T-cell (primary cell): ENCODE results near the gene STX8. TPM values are rescaled to one million over a fixed set of nuclear protein-coding genes. Genes with fewer than 3 reads are reported as not detected.
"Not testable (repeated sequence)": the region's sequence is repeated elsewhere in the genome, so short reads cannot be mapped to it uniquely, and the experiment has no call there.

ENCODE experiments used
- ATAC-seq, 4 experiments: fragments of 200-7000 bp in 3 of 4; fragments of 150-1000 bp in 1 of 4; cut with Tn5 transposase; replicated peaks in 1 of 4; 1 replicate in 3 of 4; 2 replicates in 1 of 4; pipeline ENCODE4 v1.10.0; 2021; ENCODE audit warnings: moderate library complexity in 3 of 4, mild to moderate bottlenecking in 2 of 4, moderate number of reproducible peaks in 1 of 4
- CTCF ChIA-PET, 2 donors: fragments of 300-600 bp; sonication (Branson Sonifier 250); formaldehyde crosslinking; loops; one replicate each; lab custom pipeline; 2022; ENCODE audit warnings: antibody characterized with exemption in 2 of 2; lab: Charles Lee
- POLR2A ChIA-PET, 2 donors: fragments of 300-600 bp; sonication (Branson Sonifier 250); formaldehyde crosslinking; loops; one replicate each; lab custom pipeline; 2022; ENCODE audit warnings: antibody characterized with exemption in 2 of 2; lab: Charles Lee
- DNase-seq, 35 experiments: peaks; one replicate each; pipeline versions ENCODE4 v3.0.0 to v3.0.0-alpha.2; 2013 to 2023
- H3K27ac ChIP-seq: one replicate; pipeline ENCODE4 v1.5.1; 2013; ENCODE audit warnings: low read length
- H3K27me3 ChIP-seq, 2 experiments: replicated peaks in 1 of 2; 1 replicate in 1 of 2; 2 replicates in 1 of 2; pipeline versions ENCODE4 v1.6.1 to v1.7.0; 2013; ENCODE audit warnings: low read length in 1 of 2, mixed read lengths in 1 of 2; ENCODE audit not compliant: control insufficient read depth in 2 of 2, insufficient read depth in 2 of 2; ENCODE audit errors: extremely low read depth in 1 of 2
- H3K36me3 ChIP-seq, 2 donors: 1 replicate in 1 of 2; 2 replicates in 1 of 2; pipeline versions ENCODE4 v1.6.1 to v1.7.0; 2013; ENCODE audit warnings: low read length in 1 of 2; ENCODE audit not compliant: control insufficient read depth in 2 of 2, insufficient read depth in 1 of 2; ENCODE audit errors: extremely low read depth in 1 of 2
- H3K4me1 ChIP-seq, 2 experiments: 1 replicate in 1 of 2; 2 replicates in 1 of 2; pipeline versions ENCODE4 v1.6.1 to v1.7.0; 2013; ENCODE audit warnings: low read length in 2 of 2, mixed read lengths in 1 of 2; ENCODE audit not compliant: insufficient read depth in 2 of 2, control insufficient read depth in 1 of 2; ENCODE audit errors: extremely low read depth in 1 of 2
- H3K4me3 ChIP-seq, 2 donors: 1 replicate in 1 of 2; 2 replicates in 1 of 2; pipeline versions ENCODE4 v1.5.1 to v1.7.0; 2013; ENCODE audit warnings: mild to moderate bottlenecking in 2 of 2, low read length in 1 of 2, moderate library complexity in 1 of 2; ENCODE audit not compliant: control insufficient read depth in 1 of 2; ENCODE audit errors: extremely low read depth in 1 of 2
- H3K9me3 ChIP-seq: 2 replicates; pipeline ENCODE4 v1.7.0; 2013
- H3K27ac Mint-ChIP-seq, 2 donors: one replicate each; pipeline ENCODE4 v1.8.0; 2020 to 2021; ENCODE audit warnings: mild to moderate bottlenecking in 2 of 2, mixed read lengths in 2 of 2
- H3K27me3 Mint-ChIP-seq, 2 donors: one replicate each; pipeline ENCODE4 v1.8.0; 2021 to 2022; ENCODE audit warnings: mixed read lengths in 2 of 2
- H3K36me3 Mint-ChIP-seq: one replicate; pipeline ENCODE4 v1.8.0; 2021; ENCODE audit warnings: mixed read lengths
- H3K4me1 Mint-ChIP-seq, 3 donors: one replicate each; pipeline ENCODE4 v1.8.0; 2020 to 2022; ENCODE audit warnings: mixed read lengths in 3 of 3, mild to moderate bottlenecking in 1 of 3
- H3K4me3 Mint-ChIP-seq, 3 donors: one replicate each; pipeline ENCODE4 v1.8.0; 2020 to 2022; ENCODE audit warnings: mild to moderate bottlenecking in 3 of 3, mixed read lengths in 3 of 3, moderate library complexity in 3 of 3
- H3K9me3 Mint-ChIP-seq, 3 donors: one replicate each; pipeline ENCODE4 v1.8.0; 2020 to 2022; ENCODE audit warnings: mixed read lengths in 3 of 3
- WGBS: methylation state at CpG from one replicate; pipeline ENCODE4 v1.1.5; 2013; ENCODE audit warnings: missing lambda C conversion rate; ENCODE audit not compliant: insufficient coverage; 5-methylcytosine and 5-hydroxymethylcytosine counted together
- total RNA-seq, 35 experiments: library from RNA in 6 of 35; stranded (reverse) in 6 of 35; fragments of 120-200 nt in 1 of 35; gene quantifications; one replicate each; pipeline versions ENCODE4 v1.2.1 to v1.2.4 and lab custom pipeline; 2013 to 2026

Gene STX8
- total RNA-seq, 5 donors from 2014 or later (not counting 1 experiment from before 2014, with no cell fraction given), result 34.1 to 65.2 (median 57.8) TPM

DNA sequence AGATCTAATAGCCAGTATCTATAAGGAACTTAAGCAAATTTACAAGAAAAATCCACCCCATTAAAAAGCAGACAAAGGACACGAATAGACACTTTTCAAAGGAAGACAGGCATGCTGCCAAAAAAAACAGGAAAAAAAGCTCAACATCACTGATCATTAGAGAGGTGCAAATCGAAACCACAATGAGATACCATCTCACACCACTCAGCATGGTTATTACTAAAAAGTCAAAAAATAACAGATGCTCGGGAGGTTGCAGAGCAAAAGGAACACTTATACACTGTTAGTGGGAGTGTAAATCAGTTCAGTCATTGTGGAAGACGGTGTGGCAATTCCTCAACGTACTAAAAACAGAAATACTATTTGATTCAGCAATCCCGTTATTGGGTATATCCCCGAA, 9.6 kb downstream of the STX8 start:
- CTCF ChIA-PET, result interaction anchor here in 1 of 2 donors (0.8 to 0.9 kb wide), 2 partner anchors 11 kb away, joined by 3 read pairs; no protein-coding TSS in a partner anchor
- POLR2A ChIA-PET, result no interaction called here
- H3K4me1 Mint-ChIP-seq, result peaks cover 42 to 50% (median 47%) of the 10 kb centered on the region in 3 donors
- peak overlapping the region; percentile 84 to 88 for H3K27ac Mint-ChIP-seq
- peak overlapping the region; percentile 59 to 71 (median 59) for H3K4me3 Mint-ChIP-seq
- Histone ChIP-seq H3K36me3 (peaks cover 6 to 13% of the 10 kb centered on the region in 2 donors), H3K27me3 (no peaks in the 10 kb centered on the region), H3K9me3 (no peaks in the 10 kb centered on the region), H3K4me3 (peak overlapping the region in 1 of 2 donors; percentile 24), H3K4me1 (peaks cover 0 to 11% of the 10 kb centered on the region in 2 experiments), H3K27ac (peak overlapping the region; percentile 41)
- no peaks in the 10 kb centered on the region for H3K9me3 Mint-ChIP-seq
- peaks cover 53% of the 10 kb centered on the region for H3K36me3 Mint-ChIP-seq
- no peaks in the 10 kb centered on the region for H3K27me3 Mint-ChIP-seq
- WGBS, result 42% methylated on average over 3 of the region's 7 CpGs
- ATAC-seq, result peak in 3 of 4 experiments; percentile 40 to 60 (median 55)
- DNase-seq, result peak in 1 of 35 experiments; percentile 41

DNA sequence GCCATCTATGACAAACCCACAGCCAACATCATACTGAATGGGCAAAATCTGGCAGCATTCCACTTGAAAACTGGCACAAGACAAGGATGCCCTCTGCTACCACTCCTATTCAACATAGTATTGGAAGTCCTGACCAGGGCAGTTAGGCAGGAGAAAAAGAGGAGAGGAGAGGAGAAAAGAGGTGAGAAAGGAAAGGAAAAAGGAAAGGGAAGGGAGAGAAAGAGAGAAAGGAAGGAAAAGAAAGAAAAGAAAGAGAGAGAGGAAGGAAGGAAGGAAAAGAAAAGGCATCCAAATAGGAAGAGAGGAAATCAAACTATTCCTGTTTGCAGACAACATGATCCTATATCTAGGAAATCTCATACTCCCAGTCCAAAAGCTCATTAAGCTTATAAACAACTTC, 11.5 kb downstream of the STX8 start:
- DNase-seq (no peak), ATAC-seq (no peak)
- Histone ChIP-seq H3K36me3 (peaks cover 6 to 10% of the 10 kb centered on the region in 2 donors), H3K9me3 (no peaks in the 10 kb centered on the region), H3K27me3 (no peaks in the 10 kb centered on the region), H3K4me3 (no peak overlapping the region), H3K27ac (no peak overlapping the region), H3K4me1 (peaks cover 0 to 11% of the 10 kb centered on the region in 2 experiments)
- POLR2A ChIA-PET, result no interaction called here
- CTCF ChIA-PET, result no interaction called here
- no peaks in the 10 kb centered on the region for H3K27me3 Mint-ChIP-seq
- peaks cover 39 to 53% (median 46%) of the 10 kb centered on the region in 3 donors for H3K4me1 Mint-ChIP-seq
- peak overlapping the region; percentile 5 to 29 for H3K27ac Mint-ChIP-seq
- H3K9me3 Mint-ChIP-seq, result no peaks in the 10 kb centered on the region
- H3K4me3 Mint-ChIP-seq, result no peak overlapping the region
- H3K36me3 Mint-ChIP-seq, result peaks cover 44% of the 10 kb centered on the region

DNA sequence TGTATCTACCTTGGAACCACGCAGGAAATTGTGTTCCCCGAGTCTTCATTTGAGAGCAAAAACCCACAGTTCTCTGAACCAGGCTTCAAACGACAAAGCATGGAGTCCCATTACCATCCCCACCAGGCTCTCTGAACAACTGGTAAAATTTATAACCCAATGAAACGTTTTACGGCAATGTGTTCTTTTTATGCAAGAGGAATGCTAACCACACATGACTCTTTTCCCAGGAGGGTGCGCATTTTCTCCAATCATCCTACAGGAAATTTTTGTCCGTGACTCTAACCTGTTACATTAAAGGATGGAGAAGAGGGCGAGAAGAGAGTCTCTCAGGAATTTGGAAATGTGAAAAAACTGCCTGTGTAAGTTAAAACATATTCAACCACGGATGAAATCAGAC, 17.8 kb downstream of the STX8 start:
- Mint-ChIP-seq H3K36me3 (peaks cover 27% of the 10 kb centered on the region), H3K27ac (no peak overlapping the region), H3K27me3 (no peaks in the 10 kb centered on the region), H3K9me3 (no peaks in the 10 kb centered on the region), H3K4me1 (peaks cover 7 to 27% (median 14%) of the 10 kb centered on the region in 3 donors), H3K4me3 (no peak overlapping the region)
- ATAC-seq (no peak), DNase-seq (no peak)
- CTCF ChIA-PET, result no interaction called here
- WGBS, result 69% methylated on average over 3 of the region's 9 CpGs
- Histone ChIP-seq H3K9me3 (no peaks in the 10 kb centered on the region), H3K36me3 (peaks cover 3 to 17% of the 10 kb centered on the region in 2 donors), H3K4me3 (no peak overlapping the region), H3K27me3 (no peaks in the 10 kb centered on the region), H3K27ac (no peak overlapping the region), H3K4me1 (no peaks in the 10 kb centered on the region)
- POLR2A ChIA-PET, result no interaction called here

DNA sequence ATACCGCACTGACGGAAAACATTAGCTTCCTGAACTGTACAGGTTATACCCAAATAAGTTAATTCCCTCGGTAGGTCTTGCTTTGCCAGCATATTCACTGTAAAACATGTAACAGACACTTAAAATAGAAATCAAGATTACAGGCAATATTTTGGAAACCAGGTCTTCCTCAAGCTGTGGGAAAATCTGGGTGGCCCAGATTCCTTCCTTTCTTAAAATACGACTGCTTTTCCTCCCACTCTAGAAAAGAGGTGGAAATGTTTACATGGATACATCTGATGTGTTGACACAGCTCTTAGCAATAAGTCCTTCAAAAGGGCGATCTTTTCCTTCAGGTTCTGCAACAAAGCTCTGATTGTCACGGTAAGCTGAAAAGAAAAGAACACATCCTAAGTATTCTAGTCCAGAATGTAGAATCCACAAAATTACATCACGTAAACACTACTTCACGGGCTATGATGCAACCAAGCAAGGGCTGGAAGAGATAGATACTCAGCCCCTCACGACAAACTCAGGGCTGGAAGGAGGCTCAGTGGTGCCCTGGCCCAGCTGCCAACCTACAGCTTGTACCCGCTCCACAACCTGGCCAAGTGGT, 18.4 kb downstream of the STX8 start:
- H3K27me3 ChIP-seq, result no peaks in the 10 kb centered on the region
- peaks cover 3 to 17% of the 10 kb centered on the region in 2 donors for H3K36me3 ChIP-seq
- Mint-ChIP-seq H3K4me3 (no peak overlapping the region), H3K36me3 (peaks cover 21% of the 10 kb centered on the region), H3K27me3 (no peaks in the 10 kb centered on the region), H3K27ac (no peak overlapping the region), H3K9me3 (no peaks in the 10 kb centered on the region), H3K4me1 (peaks cover 3 to 22% (median 8%) of the 10 kb centered on the region in 3 donors)
- ATAC-seq (no peak), DNase-seq (no peak)
- H3K4me3 ChIP-seq, result no peak overlapping the region
- H3K4me1 ChIP-seq, result no peaks in the 10 kb centered on the region
- ChIA-PET CTCF (no interaction called here), POLR2A (no interaction called here)
- WGBS, result 94% methylated on average over 8 of the region's 10 CpGs
- no peaks in the 10 kb centered on the region for H3K9me3 ChIP-seq
- H3K27ac ChIP-seq, result no peak overlapping the region

DNA sequence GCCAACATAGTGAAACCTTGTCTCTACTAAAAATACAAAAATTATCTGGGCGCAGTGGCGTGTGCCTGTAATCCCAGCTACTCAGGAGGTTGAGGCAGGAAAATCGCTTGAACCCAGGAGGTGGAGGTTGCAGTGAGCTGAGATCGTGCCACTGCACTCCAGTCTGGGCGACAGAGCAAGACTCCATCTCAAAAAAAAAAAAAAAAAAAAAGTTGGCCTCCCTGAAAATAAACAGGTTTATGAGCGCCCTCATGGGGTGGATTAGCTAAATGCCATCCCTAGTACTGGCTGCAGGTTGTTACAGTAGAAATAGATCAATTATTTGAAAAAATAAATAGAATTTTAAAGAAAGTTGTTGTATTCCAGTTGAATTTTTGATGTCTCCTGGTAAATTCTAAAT, 20.9 kb downstream of the STX8 start:
- no CpG with 5 or more reads among the region's 6 CpGs for WGBS
- H3K4me1 ChIP-seq, H3K9me3 Mint-ChIP-seq, H3K27me3 ChIP-seq, ATAC-seq, H3K4me3 ChIP-seq, H3K27ac Mint-ChIP-seq, H3K27me3 Mint-ChIP-seq, POLR2A ChIA-PET, H3K27ac ChIP-seq, H3K9me3 ChIP-seq, H3K4me3 Mint-ChIP-seq: not testable (repeated sequence)
- peaks cover 3 to 17% of the 10 kb centered on the region in 2 donors for H3K36me3 ChIP-seq
- DNase-seq, result peak in 29 of 35 experiments; percentile 6 to 57 (median 29)
- H3K36me3 Mint-ChIP-seq, result peaks cover 25% of the 10 kb centered on the region
- H3K4me1 Mint-ChIP-seq, result peaks cover 3 to 11% (median 4%) of the 10 kb centered on the region in 3 donors
- CTCF ChIA-PET, result interaction anchor here (0.6 to 0.7 kb wide), 6 partner anchors 11 to 1346 kb away, joined by 3 to 9 read pairs (median 4); no protein-coding TSS in a partner anchor

DNA sequence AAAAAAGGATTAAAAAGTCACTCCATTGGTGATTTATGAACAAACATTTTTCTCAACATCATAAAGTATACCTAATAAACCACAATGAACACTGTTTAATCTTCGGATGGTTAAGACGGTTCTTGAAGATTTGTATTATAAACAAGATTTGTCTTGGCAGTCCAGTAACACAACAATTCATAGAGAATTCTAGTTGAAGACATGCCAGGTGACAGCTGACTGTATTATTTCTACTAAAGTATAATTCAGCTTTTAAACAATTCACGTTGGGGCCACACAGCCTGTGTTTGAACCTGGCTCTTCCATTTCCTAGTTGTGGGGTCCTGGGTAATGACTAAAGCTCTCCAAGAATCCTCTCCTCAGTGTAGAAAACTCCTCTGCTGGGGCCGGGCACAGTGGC, 22.0 kb downstream of the STX8 start:
- ATAC-seq (no peak), DNase-seq (no peak)
- Histone ChIP-seq H3K9me3 (no peaks in the 10 kb centered on the region), H3K4me1 (no peaks in the 10 kb centered on the region), H3K4me3 (no peak overlapping the region), H3K27me3 (no peaks in the 10 kb centered on the region), H3K36me3 (peaks cover 3 to 22% of the 10 kb centered on the region in 2 donors), H3K27ac (no peak overlapping the region)
- no peaks in the 10 kb centered on the region for H3K27me3 Mint-ChIP-seq
- no peak overlapping the region for H3K27ac Mint-ChIP-seq
- H3K9me3 Mint-ChIP-seq, result no peaks in the 10 kb centered on the region
- ChIA-PET POLR2A (no interaction called here), CTCF (no interaction called here)
- H3K4me3 Mint-ChIP-seq, result no peak overlapping the region
- H3K36me3 Mint-ChIP-seq, result peaks cover 28% of the 10 kb centered on the region
- no CpG with 5 or more reads among the region's 4 CpGs for WGBS
- peaks cover 0 to 11% (median 2%) of the 10 kb centered on the region in 3 donors for H3K4me1 Mint-ChIP-seq
